Panc1 (cell line): ENCODE results near the gene CLK3.

Experiments
- CTCF ChIP-seq: fragments of 450-650 bp; IDR thresholded peaks from 2 replicates; pipeline ENCODE4 v1.5.1; 2017; ENCODE audit warnings: mild to moderate bottlenecking
- POLR2AphosphoS5 ChIP-seq: IDR thresholded peaks from 2 replicates; pipeline ENCODE4 v1.6.1; 2012; ENCODE audit warnings: mild to moderate bottlenecking, low read depth, low read length, moderate library complexity
- REST ChIP-seq, 2 experiments: IDR thresholded peaks; 2 replicates each; pipeline ENCODE4 v1.6.1; 2011 to 2012; ENCODE audit warnings: low read depth in 2 of 2, control low read depth in 1 of 2, low read length in 1 of 2, mild to moderate bottlenecking in 1 of 2, moderate library complexity in 1 of 2; ENCODE audit not compliant: insufficient read depth in 1 of 2
- SIN3A ChIP-seq: IDR thresholded peaks from 2 replicates; pipeline ENCODE4 v1.6.1; 2012; ENCODE audit warnings: low read depth, mild to moderate bottlenecking, low read length, moderate library complexity, borderline replicate concordance; ENCODE audit not compliant: insufficient read depth

GRCh38 chr15:74593122-74593521 is 22.5 kb upstream of the CLK3 start:
- no peak for TF ChIP-seq CTCF
- no peak for TF ChIP-seq REST (IDR thresholded peaks at IDR 0.05; ENCODE audit: insufficient read depth in 1 of 2, low read depth in 2 of 2, low read length in 1 of 2)
- no peak for TF ChIP-seq POLR2AphosphoS5
- TF ChIP-seq SIN3A = no peak
